GM12801 (cell line): Measurements from ENCODE around the gene TMEM14A.

Source experiments
- CTCF ChIP-seq: IDR thresholded peaks from one replicate; pipeline ENCODE4 v1.5.1; 2011; ENCODE audit warnings: control low read depth; ENCODE audit not compliant: insufficient read length; ENCODE audit errors: extremely low read depth

Gene TMEM14A

GRCh38 chr6:52645976-52646375 lies 24.9 kb upstream of the TMEM14A start:
- TF ChIP-seq CTCF: no peak

- no peak for TF ChIP-seq CTCF
Measured at GRCh38 chr6:52647199-52647598, 23.7 kb upstream of the TMEM14A start.

DNA sequence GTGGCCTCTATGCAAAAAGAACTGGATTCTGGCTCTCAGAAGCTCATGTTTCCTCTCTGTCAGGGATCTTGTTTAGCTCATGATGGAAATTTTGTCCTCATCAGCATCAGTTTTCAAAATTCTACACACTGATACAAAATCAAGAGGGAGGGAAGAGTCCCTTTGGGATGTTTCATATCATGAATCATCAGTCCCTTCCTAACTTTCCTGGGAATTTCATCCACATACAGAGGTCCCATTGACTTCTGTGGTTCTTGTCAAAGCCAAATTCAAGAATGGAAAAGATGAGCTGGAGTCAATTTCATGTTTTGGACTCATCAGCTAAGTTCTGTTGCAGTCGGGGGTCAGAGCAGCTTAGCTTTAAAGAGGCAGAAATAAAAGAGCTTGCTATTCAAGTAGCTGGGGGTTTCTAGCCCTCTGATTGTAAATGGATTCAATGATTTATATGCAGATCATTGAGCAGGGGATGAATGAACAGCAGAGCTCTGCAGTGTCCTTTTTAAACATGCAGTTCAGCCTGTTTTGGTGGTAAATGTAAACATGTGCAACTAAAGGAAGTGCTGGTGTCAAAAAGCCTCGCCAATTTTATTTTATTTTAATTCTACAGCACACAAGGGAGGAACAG lies 21.3 kb upstream of the TMEM14A start:
- no peak for TF ChIP-seq CTCF

DNA sequence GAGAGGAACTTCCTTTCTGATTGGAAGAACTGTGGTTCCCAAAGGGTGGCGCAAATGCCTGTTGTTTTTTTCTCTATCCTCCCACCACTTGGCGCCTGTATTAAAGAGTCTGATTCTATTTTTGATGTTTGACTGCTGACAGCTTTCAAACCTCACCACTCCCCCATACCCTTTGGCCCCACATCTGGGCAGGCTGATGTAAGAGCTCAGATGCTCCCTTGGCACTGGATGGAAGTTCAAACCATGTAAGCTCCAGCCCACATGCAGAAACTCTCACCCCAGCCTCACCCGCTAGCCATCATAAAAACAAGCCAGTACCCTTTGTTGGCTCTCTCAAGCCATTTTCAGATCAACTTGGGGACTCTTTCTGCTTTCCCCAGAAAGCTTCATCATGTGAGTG lies 20.0 kb upstream of the TMEM14A start:
- no peak for TF ChIP-seq CTCF

DNA sequence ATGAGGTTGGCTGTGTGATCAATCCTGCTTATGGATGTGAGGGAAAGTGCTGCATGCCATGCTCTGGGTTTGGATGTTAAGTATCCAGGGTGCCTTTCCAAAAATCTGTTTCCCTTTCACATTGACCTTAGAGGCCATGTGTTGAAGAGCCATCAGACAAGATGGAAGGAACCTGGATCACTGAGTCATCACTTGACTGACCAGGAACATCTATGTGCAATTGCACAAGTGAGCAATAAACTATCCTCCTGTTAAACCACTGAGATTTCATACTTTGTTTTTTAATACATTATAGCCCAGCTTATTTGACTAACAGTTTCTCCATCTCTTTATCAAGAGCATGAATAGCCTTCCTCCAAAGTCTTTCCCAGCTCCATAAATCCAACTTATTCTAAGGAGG lies 17.8 kb upstream of the TMEM14A start:
- TF ChIP-seq CTCF: no peak

DNA sequence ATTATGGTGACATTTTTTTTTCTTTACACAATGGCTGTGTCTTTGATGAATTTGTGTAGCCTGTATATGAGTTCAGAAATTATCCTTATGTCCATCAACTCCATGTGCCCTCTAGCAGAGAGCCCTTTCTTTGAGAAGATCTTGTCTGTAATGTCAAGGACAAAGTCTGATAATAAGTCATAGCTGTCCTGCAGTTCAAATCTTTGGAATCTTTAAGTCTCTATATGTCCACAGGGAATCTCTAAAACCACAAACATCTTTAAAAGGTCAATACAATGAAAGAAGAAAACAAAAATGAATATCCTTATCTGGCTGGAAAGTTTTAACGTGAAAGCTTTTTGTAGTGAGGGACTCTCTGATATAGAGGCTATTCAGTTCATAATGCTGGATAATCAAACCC lies 16.9 kb upstream of the TMEM14A start:
- no peak for TF ChIP-seq CTCF

DNA sequence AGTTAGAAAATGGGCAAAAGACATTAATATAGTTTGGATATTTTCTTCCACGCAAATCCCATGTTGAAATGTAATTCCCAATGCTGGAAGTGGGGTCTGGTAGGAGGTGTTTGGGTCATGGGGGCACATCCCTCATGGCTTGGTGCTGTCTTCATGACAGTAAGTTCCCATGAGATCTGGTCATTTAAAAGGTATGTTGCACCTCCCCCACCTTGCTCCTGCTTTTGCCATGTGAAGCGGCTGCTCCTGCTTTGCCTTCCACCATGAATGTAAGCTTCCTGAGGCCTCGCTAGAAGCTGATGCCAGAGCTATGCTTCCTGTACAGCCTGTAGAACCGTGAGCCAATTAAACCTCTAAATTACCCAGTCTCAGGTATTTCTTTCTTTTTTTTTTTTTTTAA lies 16.3 kb upstream of the TMEM14A start:
- TF ChIP-seq CTCF: no peak
